ENCODE results near the gene PLXNA2.

Gene PLXNA2

GRCh38 chr1:208027861-208028260, 216.3 kb downstream of the PLXNA2 start:
- no peak for DNase-seq (ENCODE audit: low spot score)
- TF ChIP-seq CTCF (IDR thresholded peaks at IDR 0.05; ENCODE audit: extremely low read depth, missing control alignments) = no peak

GRCh38 chr1:208026880-208027438, 217.2 kb downstream of the PLXNA2 start:
- no peak for DNase-seq (ENCODE audit: low spot score)

DNA sequence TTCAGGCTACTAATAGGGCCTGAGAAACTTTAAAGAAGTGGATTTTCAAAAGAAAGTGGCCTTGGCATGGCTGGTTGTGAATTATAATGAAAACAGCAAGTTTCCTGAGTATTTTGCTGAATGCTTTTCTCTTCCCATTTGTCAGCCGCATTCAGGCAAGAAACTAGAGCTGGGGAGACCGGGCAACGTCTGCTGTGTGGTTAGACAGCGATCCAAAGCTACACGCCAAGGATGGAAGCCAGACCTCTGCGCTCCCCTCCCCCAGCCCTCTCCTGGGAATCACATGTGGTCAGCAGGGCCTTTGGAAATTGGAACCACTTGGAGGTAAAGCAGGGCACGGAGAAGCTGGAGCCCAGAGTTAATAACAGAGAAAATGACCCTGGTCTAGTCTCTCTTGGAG, 219.2 kb downstream of the PLXNA2 start:
- no peak for TF ChIP-seq CTCF (IDR thresholded peaks at IDR 0.05; ENCODE audit: extremely low read depth, missing control alignments)
- DNase-seq (ENCODE audit: low spot score) = no peak

More at GRCh38 chr1:208026880-208027438, 217.2 kb downstream of the PLXNA2 start:
- no peak for TF ChIP-seq CTCF (IDR thresholded peaks at IDR 0.05; ENCODE audit: extremely low read depth, missing control alignments)

DNA sequence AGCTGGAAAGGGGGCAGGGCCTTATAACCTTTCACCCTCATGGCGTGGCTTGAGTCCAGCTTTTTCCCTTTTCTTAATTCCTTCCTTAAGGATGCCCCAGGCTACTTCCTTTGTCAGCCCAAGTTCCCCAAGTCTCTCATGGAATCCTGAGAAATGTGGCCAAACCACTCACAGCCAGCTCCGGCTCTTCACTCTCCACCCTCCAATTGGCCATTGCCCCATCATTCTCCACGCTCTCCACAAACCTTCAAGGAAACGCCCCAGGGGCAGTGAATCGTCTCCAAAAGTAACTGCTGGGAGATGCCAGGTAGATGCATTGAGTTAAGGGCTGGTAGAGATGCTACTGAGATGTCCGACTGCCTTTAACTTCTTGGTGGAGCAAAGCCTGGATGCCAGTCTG, 219.8 kb downstream of the PLXNA2 start:
- DNase-seq (ENCODE audit: low spot score) = no peak
- no peak for TF ChIP-seq CTCF (IDR thresholded peaks at IDR 0.05; ENCODE audit: extremely low read depth, missing control alignments)

GRCh38 chr1:208019257-208019656, 224.9 kb downstream of the PLXNA2 start:
- TF ChIP-seq CTCF (IDR thresholded peaks at IDR 0.05; ENCODE audit: extremely low read depth, missing control alignments) = no peak
- DNase-seq (ENCODE audit: low spot score) = no peak

GRCh38 chr1:208015255-208015654, 228.9 kb downstream of the PLXNA2 start:
- no peak for TF ChIP-seq CTCF (IDR thresholded peaks at IDR 0.05; ENCODE audit: extremely low read depth, missing control alignments)
- no peak for DNase-seq (ENCODE audit: low spot score)

DNA sequence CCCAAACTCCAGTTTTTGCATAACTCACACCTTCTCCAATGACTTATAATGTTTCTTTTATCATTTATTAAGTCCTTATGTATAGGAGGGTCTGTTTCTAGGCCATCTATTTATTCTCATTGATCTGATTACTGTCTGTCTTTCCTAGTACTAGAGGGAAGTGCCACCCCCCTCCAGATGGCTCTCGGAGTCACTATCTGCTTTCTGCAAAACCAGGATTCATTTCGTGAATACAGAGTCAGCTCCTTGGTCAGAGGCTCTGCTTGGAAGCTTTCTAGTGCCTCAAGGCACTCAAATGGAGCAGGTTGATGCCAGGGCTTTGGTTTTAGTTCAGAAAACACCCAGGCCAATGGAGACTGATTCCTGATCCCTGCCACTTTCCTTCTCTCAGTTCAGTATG, 231.0 kb downstream of the PLXNA2 start:
- DNase-seq (ENCODE audit: low spot score) = no peak
- no peak for TF ChIP-seq CTCF (IDR thresholded peaks at IDR 0.05; ENCODE audit: extremely low read depth, missing control alignments)
